SH-SY5Y (cell line): ENCODE measurements around the gene FGGY.

Source experiments
- GATA2 ChIP-seq: IDR thresholded peaks from 2 replicates; pipeline ENCODE4 v1.6.1; 2011; ENCODE audit warnings: mild to moderate bottlenecking, low read depth, low read length
- GATA3 ChIP-seq: IDR thresholded peaks from 2 replicates; pipeline ENCODE4 v1.6.1; 2011; ENCODE audit warnings: low read depth, mild to moderate bottlenecking, low read length, moderate library complexity

FGGY gene

DNA sequence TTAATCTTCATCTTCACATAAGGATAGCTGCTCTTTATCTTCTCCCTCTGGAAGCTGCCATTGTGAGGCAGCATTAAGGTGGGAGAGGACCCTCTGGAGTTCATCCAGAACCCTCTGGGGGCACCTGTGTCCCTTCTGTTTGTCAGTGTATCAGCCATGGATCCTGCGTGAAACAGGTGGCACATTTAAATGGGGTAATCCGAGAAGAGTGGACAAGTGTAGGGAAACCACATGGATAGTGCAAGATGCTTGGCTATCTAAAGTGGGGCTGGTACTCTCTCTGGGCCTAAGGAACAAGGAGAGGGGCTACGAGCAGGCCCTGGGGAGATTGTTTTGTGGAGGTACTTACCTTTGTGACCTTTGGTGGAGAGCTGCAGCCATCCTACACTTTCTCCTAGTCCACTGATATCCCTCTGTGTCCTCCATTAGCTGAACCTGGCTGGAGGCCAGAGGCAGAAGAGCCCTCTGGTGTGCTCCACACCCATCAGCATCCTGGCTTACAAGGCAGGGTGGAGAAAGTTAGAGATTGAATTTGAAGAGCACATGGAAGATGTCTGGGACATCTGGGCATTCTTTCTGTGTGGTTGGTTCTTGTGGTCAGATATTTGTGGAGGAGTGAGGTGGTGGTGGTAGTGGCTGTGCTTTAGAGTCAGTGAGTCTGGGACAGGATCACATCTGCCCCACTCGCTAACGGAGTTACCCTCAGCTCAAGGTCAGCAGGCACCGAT, 117.7 kb downstream of the FGGY start:
- TF ChIP-seq GATA3, result no peak
- TF ChIP-seq GATA2, result no peak

DNA sequence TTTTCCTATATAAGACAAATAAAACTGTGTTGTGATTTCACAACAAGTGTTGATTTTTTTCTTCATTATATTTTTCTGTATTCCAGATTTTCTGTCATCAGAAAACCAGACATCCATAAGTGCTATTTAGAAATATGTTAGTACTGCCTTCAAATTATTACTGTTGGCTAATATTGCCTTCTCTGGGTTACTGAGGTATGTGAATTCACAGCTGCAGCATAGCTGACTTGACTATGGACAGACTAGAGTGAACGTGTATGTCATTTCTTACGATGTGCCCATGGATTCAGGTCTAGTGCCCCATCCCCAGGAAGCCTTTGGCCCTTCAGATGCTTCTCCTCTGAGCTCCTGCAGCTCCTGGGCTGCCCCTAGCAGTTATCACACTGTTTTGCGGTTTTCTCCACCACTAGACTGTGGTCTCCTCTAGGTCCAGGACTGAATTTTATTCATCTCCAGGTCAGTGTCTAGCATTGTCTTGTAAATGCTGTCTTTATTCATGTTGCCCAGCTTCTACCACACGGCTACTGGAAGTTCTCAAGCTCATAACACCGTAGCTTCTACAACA, 118.5 kb downstream of the FGGY start:
- no peak for TF ChIP-seq GATA2
- TF ChIP-seq GATA3, result no peak

GRCh38 chr1:59415881-59416280, 119.0 kb downstream of the FGGY start:
- no peak for TF ChIP-seq GATA3
- TF ChIP-seq GATA2, result no peak

DNA sequence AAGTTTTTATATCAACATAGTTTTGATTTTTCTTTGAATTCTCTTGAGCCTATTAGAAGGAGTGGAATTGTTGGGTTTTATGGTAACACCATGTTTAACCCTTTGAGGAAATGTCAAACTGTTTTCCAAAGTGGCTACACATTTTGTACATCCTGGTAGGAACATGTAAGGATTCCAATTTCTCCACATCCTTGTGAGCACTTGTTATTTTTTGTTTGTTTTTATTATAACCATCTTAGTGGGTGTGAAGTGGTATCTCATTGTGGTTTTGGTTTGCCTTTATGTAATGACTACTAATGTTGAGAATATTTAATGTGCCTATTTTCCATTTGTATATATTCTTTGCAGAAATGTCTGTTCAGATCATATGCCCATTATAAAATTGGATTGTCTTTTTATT, 120.5 kb downstream of the FGGY start:
- TF ChIP-seq GATA2 (no peak), GATA3 (no peak)

GRCh38 chr1:59418363-59419144, 121.7 kb downstream of the FGGY start:
- no peak for TF ChIP-seq GATA2
- TF ChIP-seq GATA3, result no peak

DNA sequence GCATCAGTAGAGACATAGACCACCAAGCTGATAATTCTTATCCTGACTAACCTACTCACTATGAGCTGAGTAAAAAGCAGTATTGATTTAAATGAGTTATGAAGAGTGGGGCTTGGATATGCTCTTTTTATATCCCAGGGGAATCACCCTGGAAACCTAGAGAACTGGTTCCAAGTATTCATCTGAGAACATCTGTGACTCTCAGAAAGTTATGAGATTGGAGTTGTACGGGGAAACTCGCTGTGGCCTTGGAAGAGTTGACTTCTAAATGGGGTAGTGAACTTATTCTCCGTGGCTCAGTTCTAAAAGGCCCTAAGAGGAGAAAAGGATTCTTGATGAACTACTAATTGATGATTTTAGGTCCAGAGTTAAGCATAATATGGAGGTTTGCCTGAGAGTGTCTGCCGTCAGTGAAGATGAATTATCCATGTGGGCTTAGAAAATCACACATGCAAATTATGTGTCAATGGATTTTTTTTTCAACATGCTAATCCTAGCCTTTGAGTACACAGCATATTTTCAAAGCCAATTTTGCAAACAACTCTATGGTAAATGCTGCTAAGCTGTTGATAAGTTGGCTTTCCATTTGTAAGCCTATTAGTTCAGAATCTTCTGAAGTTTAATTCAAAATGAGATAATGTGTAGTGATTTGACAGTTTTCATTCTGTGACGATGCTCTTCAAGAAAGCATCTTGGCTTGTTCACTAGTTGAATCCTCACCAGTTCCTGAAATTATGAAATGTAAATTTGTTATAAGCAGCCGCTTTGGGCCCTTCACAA, 122.7 kb downstream of the FGGY start:
- no peak for TF ChIP-seq GATA3
- TF ChIP-seq GATA2, result no peak

DNA sequence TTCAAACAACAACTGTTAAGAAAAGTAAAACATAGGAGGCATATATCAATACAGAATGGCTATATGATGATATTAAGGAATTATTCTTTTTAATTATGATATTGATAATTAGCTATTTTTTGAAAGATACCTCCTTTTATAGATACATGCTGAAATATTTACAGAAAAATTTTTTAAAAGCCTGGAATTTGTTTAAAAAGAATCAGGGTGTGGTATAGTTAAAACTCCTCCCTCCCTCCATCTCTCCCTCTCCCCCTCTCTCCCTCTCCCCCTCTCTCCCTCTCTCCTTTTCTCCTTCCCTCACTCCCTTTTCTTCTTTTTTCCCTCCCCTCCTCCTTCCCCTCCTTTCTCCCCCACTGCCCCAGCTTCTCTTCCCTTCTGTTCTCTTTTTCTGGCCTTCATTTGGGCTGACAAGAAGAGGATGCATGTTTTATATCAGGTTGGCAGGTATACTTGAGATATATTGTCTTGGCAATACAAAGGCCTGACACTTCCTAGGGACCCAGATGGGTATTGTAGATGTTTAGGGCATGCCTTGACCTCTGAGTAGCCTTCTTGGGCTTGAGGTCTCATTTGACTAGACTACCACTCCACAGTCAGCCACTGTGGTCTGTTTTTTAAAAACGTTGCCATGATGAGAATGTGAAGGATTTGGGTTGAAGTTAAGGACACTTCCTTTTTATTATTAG, 124.5 kb downstream of the FGGY start:
- TF ChIP-seq GATA2, result no peak
- no peak for TF ChIP-seq GATA3

DNA sequence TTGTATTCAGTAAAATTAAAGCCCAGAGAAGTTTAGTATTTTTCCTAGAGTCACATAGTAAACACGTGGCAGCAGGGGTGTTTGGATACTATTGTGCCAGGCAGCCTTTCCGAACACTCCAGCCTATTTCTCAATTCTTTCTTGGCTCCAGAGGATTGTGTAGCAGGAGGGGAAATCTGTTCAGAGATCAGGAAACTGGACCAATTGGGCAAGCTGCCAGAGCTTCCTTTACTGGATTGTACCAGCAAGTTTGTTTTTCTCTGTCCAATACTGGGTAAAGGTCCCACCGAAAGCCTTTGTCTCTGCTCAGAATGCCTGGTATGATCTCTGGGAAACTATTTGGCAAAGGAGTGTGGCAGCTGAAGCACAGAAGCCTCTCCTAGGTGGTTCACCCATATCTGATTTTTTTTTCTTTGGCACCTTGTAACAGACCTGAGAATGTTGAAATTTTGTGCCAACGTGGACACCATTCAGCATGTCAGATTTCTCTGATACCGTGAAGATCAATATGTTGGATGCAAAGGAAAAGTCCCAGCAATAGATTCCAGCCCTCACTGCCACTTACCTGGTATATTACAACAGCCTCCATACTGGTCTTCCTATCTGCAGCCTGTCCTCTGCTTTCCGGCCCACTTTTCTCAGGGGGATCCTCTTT, 126.2 kb downstream of the FGGY start:
- TF ChIP-seq GATA2 (no peak), GATA3 (no peak)

- TF ChIP-seq GATA2 (no peak), GATA3 (no peak)
These were observed 130.3 kb downstream of the FGGY start for GRCh38 chr1:59427155-59427554.

- TF ChIP-seq GATA3, result no peak
- TF ChIP-seq GATA2, result no peak
These were observed 130.9 kb downstream of the FGGY start for GRCh38 chr1:59427784-59428183.

GRCh38 chr1:59428828-59429227, 131.9 kb downstream of the FGGY start:
- TF ChIP-seq GATA3 (no peak), GATA2 (no peak)

GRCh38 chr1:59429656-59430055, 132.8 kb downstream of the FGGY start:
- TF ChIP-seq GATA3, result no peak
- TF ChIP-seq GATA2, result no peak

- TF ChIP-seq GATA2, result no peak
- TF ChIP-seq GATA3, result no peak
These were observed 134.8 kb downstream of the FGGY start for GRCh38 chr1:59431566-59432294.
